HG03108 (cell line): Measurements from ENCODE around the gene SYS1.

Experiments used
- ATAC-seq: cut with Tn5 transposase; IDR thresholded peaks from one replicate; pipeline ENCODE4 v1.9.1; 2021; ENCODE audit warnings: moderate library complexity; ENCODE audit not compliant: unreplicated experiment

The SYS1 gene

DNA sequence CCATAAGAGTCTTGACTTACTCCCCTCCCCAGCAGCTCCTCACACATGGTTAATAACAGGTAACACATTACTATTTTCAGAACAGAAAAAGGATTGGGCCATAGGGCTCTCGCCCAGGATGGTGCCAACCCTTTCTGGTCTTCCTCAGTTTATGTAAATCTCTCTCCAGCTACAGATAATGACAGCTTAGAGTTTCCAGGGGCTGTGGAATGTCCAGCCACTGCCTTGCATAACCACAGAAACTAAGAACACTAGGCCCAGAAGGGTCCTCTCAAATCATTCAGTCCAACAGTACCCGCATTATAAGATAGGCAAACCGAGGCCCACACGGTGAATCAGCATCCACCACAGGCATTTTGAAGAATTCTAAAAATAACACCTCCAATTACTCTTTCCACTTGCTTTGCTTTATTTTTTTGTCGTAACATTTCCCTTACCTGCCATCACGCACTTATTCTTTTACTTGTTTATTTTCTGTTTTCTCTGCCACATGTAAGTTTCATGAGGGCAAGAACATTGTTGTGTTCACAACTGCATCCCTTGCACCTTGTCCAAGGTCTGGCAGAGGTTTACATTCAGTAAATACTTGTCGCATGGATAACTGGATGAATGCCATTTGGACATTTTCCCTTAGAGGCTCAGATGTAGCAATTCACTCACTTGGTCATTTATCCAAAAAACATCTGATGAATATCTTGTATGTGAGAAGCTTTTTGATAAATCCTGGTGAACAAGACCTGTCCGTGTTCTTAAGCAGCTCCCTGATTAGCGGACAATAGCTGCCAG, 8.3 kb upstream of the SYS1 start:
- no peak for ATAC-seq

DNA sequence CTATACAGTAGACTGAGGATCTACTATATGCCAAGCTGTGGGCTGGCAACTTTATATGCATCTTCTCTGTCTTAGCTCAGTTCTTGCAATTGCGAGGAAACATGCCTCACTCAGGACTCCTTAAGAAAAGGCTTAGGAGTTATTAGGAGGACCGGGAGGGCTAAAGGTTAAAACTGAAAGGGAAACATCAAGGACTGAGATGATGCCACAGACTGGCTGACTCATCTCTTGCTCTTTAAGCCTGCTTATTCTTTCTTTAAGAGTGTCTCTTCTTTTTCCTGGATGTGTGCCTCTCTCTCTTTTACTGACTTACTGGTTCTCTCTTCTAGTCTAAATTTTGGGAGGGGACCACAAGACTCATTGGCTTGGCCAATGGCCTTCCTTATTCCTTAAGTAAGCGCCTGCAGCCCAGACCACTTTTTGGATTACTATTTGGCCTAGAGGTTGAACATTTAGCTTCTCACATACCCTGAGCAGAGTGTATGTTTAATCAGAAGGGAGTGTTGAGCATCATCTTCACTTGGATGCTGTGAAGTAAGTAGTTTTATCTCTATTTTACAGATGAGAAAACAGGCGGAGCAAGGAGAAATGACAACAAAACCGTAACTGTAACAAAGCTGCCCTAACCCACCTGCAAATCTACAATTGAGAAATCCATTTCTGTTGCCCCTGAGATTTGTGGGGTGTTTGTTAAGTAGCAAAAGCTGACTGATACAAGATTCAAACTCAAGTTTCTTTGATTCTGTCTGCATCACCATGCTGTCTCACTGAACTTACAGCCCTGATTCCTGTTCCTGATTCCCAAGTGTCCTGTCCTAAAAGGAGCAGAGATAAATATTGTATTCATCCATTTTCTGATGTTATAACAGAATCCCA, 7.5 kb upstream of the SYS1 start:
- ATAC-seq, result no peak

DNA sequence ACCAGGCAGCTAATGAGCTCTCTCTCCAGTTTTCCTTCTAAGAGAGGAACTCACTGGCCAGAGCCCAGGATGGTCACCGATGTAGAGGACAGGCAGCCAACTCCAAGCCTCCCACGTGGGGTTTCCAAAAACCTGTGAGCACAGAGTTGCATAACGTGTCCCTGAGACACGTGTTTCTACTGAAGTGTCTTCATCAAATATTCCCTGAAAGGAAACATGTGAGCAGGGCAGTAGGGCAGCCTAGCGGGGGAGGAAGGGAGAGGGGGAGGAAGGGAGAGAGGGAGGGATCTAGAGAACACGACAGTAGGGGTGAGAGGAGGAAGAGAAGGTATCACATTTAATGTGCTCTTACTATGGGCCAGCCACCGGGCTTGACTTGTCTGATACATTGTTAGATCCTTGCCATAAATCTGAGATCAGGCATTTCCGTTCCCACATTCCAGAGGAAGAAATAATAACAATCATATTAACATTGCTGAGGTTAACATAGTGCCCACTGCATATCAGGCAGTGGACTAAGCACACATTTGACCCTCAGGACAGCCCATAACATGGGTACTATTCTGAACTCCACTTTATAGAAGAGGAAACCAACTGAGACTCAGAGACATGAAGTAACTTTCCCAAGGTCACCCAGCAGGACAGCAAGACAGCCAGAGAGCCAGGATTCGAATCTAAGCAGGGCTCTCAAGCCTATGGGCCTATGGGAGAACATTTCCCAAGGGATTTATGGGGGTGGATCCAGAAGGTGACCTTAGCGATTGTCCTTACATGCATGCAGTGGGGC, 4.5 kb upstream of the SYS1 start:
- no peak for ATAC-seq

DNA sequence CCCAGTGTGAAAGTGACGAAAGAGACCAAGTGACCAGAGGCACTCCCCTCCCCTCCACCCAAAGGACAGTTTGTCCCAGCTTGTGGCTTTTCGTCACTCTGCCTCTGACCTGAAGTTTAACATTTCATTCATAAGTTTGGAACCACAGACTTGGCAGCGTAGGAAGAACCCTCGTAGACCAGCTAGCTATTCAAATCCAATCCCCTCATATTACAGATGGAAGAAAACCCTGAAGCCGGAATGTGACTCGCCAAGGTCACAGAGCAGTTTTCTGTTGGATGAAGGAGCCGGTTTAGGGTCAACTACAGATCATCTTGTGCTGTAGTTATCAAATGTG, 3.9 kb upstream of the SYS1 start:
- no peak for ATAC-seq

DNA sequence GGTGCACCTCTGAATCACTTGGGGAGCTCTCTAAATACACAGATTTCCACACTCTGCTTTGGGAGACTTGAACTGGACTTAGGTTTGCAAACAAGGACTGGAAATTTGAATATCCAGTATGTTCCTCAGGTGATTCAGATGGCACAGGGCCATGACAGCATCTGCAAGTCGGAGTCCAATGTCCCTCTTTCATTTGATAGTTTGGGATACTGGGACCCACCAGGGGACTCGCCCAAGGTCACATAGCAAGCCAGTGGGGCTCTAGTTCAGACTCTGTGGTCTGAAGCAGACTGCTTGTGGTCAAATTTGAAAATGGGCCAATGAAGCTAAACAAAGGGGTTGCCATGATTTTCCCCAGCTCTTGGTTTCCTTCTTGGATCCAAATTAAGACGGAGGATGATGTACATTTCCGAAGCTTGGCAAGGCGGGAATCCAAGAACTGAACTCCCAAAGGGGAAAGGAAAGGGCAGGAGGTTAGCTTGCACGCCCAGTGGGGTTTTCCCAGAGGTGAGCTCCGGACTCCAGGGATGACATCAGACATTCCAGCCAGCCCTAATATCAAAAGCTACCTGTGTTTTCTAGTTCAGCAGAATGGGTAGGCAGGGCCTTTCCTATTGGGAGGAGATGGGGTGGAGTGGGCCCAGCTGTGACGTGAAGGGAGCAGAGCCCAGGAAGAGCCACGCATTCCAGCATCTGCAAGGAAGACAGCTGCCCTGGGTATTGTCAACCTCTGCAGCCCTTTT, 3.4 kb upstream of the SYS1 start:
- no peak for ATAC-seq

DNA sequence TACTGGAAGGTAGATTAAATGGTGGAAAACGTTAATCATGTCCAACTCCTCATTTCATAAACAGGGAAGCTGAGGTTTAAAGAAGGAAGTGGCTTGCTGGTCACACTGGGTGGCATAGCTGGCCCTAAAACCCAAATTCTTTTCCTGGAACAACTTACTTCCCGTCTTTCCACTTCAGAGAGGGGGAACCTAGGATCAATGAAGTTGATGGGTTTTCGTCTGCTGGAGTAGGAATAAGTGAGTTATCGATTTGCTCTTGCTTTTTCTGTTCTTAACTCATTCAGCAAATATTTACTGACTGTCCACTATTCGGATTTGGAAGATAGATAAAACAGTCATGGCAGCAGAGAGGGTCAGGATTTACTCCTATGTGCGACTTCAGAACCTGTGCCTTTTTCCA, 1.2 kb upstream of the SYS1 start:
- no peak for ATAC-seq

DNA sequence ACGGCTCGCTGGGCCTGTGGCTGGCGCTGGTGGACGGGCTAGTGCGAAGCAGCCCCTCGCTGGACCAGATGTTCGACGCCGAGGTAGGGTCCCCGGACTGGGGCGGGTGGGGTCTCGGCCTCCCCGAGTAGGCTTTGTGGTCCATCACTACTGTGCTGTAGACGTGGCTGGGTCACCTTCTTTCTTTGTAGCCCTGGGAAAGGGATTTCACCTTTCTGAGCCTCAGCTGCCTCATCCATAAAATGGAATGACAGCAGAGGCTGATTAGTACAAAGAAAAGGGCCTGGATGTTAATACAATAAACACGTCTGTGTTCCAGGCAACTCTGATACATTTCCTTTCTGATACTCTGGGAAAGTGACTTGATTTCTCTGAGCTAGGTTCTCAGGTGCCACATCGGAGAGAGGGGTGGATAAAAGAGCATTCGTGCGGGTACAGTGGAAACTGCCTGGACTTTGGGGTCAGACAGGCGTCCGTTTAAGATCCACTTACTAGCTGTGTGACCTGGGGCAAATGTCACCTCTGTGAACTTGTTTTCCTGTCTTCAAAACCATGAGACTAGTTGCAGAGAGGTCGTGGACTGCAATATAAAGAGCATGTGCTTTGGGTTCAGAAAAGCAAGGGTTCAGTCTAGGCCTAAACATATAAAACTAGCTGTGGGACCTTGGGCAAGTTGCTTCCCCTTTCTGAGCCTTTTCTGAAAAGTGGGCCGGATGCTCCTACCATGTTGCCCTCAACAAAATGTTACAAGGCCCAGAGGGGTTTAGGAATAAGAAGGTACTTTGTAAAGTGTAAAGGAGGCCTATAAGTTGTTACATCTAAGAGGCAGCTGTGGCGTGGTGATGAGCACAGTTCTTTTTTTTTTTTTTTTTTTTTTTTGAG, 896 bp downstream of the SYS1 start:
- no peak for ATAC-seq

DNA sequence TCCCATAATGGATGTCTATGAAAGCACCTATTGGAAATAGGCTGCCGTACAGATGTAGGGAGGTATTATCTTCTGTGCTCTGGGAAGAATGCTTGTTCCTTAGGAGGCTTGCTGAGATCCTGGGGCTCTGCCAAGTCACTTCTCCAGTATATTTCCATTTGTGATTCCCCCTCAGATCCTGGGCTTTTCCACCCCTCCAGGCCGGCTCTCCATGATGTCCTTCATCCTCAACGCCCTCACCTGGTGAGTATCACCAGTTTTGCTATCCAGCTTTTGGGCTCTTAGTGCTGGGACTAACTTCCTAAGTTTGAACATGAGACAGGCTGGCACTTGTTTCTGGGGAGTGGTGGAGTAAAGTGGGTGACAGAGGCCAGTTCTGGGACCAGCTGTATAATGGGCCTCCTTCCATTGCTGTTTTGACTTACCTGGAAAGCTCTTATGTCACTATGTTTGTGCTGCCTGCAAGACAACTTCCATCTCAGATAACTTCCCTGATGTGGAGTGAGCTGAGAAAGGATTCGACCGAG, 2.6 kb downstream of the SYS1 start:
- ATAC-seq, result no peak

DNA sequence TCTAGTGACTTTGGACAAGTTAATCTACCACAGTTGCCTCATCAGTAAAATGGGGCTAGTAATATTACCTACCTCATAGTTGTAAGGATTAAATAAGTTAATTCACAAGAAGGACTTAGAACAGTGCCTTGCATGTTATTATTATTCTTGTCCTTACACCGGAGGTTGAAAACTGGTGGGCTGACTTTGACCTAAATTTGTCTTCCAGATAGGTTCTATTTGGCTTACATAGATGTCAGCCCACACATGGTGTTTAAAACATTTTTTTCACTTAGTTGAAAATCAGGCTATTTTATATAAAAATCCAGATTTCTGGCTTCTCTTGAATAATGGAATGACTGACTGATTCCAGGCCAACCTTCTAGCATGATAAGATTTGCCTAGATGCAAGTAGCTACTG, 3.2 kb downstream of the SYS1 start:
- no peak for ATAC-seq

DNA sequence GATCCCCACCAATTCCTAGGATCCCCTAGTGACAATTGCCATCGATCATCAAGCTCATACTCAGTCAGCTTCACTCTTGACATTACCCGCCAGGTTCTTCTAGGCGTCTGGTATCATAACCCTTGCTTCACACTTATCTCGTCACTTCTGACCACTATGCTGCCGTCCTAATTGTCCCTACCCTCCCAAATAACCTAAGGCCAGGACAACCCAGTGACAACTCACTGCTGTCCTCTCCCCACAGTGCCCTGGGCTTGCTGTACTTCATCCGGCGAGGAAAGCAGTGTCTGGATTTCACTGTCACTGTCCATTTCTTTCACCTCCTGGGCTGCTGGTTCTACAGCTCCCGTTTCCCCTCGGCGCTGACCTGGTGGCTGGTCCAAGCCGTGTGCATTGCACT, 3.7 kb downstream of the SYS1 start:
- ATAC-seq, result no peak

DNA sequence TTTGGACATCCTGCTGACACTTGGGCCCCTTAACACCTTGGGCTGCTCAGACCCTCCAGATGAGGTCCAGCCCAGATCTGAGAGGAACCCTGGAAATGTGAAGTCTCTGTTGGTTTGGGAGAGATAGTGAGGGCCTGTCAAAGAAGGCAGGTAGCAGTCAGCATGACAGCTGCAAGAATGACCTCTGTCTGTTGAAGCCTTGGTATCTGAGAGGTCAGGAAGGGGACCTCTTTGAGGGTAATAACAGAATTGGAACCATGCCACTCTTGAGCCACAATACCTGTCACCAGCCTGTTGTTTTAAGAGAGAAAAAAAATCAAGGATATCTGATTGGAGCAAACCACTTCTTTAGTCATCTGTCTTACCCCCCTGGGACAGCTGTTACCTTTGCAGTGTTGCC, 4.2 kb downstream of the SYS1 start:
- no peak for ATAC-seq

DNA sequence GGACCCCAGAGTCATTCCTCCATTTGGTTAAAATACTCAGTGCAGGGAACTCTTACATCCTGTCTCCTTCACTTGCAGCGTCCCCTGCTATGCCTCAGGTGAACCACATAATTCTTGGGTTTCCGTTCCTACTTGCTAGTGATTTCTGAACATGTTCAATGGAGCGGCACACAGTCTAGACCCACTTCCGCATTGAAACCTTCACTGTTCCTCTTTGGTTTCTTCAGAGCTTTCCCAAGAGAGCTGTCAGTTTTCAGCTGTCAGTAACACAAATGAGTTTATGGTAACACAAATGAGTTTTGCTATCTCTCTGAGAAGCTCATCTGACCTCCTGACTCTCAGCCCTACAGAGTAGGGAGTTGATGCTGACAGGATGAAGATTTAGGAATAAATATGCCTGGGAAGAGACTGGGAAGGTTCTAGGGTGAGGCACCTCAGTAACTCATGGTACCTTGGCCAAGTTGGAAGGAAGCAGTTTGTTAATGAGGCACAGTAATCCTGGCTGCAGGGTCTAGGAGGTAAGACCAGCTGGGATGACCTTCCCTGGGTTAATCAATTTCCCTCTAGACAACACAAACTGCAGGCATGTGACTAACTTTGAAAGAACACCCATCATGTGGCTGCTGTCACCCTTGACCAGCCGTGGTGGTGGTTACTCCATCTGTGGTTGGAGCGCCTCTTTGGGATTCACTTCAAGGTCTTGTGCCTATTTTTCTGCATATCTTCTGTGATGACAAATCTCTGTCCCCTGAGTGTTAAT, 5.4 kb downstream of the SYS1 start:
- peak; percentile 72 for ATAC-seq

DNA sequence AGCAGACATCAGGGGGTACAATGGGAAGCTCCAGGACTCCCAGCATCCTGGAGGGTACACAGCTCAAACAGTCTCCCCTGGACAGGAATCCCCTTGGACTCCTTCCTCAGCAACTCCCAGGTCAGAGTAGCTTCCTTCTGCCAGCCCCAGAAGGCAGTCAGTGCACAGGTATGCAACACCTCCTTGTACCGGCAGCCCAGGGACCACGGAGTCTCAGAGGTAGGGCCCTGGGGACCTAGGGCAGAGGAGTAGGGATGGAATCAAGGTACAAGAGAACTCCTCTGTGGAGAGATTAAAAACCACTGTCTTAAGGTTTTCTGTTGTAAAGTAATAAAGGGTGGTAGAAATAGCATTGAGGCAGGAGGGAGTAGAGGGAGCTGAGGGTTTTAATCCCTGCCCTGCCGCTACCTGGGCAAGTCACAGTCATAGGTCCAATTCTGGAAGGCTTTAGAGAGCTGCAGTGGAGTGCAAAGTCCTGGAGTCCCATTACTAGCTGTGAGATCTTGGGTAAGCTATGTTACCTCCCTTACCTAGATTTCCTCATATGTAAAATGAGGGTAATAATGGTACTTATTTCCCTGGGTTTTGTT, 7.7 kb downstream of the SYS1 start:
- no peak for ATAC-seq

DNA sequence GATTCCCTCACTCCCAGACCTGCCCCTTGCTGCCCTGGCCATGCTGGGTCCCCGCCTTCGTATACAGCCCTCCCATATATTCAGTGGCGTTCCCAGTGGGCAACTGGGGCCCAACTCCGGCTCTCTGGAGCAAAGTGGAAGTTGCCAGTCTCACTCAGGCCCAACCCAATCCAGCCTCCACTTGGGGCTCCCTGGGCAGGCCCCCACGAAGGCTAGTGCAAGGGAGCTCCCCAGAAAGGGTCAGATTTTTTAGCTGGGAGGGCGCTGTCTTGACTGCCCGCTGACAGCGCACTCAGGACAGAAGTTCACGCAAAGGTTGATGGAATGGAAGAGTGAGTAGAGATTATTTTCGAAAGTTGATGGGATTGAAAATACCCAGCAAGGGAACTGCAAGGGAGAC, 9.3 kb downstream of the SYS1 start:
- ATAC-seq, result no peak

DNA sequence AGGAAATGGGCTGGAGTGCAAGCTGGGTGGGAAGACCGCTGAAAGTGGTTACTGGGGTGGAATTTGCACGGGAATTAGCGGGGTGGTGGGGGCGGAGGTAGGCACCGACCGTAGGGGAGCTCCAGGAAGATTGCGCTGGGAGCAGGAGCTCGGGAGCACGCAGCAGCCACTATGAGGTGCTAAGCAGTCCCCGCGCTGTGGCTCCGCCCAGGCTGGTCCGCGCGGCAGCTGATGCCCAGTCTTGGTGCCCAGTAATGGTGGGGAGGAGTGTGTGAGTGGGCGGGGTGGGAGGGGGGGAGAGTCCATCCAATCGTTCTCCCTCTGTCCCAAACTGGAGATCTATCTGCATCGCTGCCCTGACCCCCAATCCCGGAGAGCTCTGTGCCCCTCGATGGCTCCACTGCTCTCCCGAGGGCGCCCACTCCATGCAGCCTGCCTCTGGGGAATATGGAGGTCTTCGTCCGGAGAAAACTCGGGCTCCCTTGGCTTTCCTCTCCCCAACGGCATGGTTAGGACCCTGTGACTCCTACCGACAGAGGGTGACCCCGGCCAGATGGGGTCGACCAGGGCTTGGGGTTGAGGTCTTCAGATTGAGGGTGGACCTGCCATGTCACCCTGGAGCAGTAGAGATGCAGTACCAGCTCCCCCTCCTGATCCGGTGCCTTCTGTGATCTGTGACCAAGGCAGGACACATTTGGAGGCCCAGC, 9.8 kb downstream of the SYS1 start:
- no peak for ATAC-seq

DNA sequence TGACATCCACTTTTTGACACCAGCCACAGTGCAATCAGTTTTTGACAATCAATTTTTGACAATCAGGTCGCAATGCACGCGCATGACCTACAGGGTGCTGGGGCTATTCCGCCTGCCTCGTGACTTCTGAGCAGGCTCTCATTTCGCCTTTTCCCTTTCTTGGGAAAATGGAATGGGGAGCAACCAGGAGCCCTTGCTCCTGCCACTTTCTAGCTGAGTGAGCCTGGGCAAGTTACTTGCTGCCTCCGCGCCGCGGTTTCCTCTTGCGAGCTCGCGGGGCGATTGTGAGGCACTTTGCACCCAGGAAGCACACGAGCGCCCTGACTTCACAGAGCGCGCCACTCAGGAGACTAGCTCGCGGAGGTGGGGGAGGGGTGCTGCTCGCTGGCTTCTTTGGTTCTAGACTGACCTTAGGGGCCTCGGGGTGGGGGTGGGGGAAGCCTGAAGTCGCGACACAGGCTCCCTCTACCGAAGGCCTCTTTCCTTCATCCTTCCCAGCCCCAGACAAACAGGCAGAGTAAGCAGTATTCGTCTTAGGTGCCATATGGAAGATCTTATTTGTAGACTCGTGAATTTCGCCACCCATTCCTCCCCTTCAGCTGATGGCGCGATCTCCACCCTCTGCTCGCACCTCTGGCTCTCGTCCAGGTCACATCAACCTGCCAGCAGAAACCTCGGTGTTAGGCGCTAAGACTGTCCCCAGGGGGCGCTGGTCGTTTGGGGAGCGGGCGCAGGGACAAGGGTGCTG, 10.6 kb downstream of the SYS1 start:
- peak; percentile 65 for ATAC-seq

DNA sequence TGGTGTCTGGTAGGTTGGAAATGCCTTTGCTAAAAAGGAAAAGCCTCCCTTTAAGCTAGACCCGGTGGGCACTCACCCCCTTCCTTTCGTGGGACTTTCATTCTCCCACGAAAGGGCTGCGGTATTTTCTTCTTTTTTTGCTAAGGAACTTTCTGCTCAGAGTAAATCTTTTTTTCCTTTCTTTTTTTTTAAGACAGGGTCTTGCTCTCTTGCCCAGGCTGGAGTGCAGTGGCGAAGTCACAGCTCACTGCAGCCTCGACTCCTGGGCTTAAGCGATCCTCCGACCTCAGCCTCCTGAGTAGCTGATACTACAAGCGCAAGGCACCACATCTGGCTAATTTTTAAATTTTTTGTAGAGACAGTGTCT, 11.1 kb downstream of the SYS1 start:
- no peak for ATAC-seq
